ENCODE data around the gene FTO.

- no peak for TF ChIP-seq MAX (CRISPR knock-in tag; IDR thresholded peaks at IDR 0.05)
- no peak for TF ChIP-seq MLX (CRISPR knock-in tag; IDR thresholded peaks at IDR 0.05)
- TF ChIP-seq SMAD3 (CRISPR knock-in tag; IDR thresholded peaks at IDR 0.05; ENCODE audit: borderline replicate concordance), result no peak
- TF ChIP-seq CTCF (IDR thresholded peaks at IDR 0.05), result no peak
- no peak for TF ChIP-seq ATF3 (CRISPR knock-in tag; conservative IDR thresholded peaks at IDR 0.05)
- TF ChIP-seq E2F1 (CRISPR knock-in tag; IDR thresholded peaks at IDR 0.05), result no peak
- TF ChIP-seq PRRX2 (CRISPR knock-in tag; IDR thresholded peaks at IDR 0.05), result no peak
- TF ChIP-seq ZBTB21 (CRISPR knock-in tag; IDR thresholded peaks at IDR 0.05; ENCODE audit: borderline replicate concordance), result no peak
- TF ChIP-seq FOXP4 (CRISPR knock-in tag; IDR thresholded peaks at IDR 0.05), result no peak
- TF ChIP-seq FOXK1 (CRISPR knock-in tag; IDR thresholded peaks at IDR 0.05), result no peak
Observed at GRCh38 chr16:53932975-53933374, 229.0 kb downstream of the FTO start.
